HEK293T (cell line): ENCODE results near the gene SEPTIN11.

Source experiments
- CTCF ChIA-PET: fragments of 350-600 bp; formaldehyde crosslinking; extraction: SDS; loops from one replicate; lab custom pipeline; 2021; ENCODE audit warnings: antibody characterized with exemption, inconsistent platforms; lab: Yijun Ruan, JAX
- POLR2A ChIA-PET: fragments of 350-600 bp; formaldehyde crosslinking; extraction: SDS; loops from one replicate; lab custom pipeline; 2020; ENCODE audit warnings: antibody characterized with exemption, inconsistent platforms; lab: Yijun Ruan, JAX
- DNase-seq: peaks from one replicate; pipeline ENCODE4 v3.0.0; 2012; ENCODE audit warnings: mixed read lengths; ENCODE audit errors: extremely low spot score
- ARNT ChIP-seq: fragments of 450-650 bp; IDR thresholded peaks from 2 replicates; pipeline ENCODE4 v1.6.1; 2017; ENCODE audit warnings: mild to moderate bottlenecking
- BHLHE40 ChIP-seq: fragments of 450-650 bp; IDR thresholded peaks from 2 replicates; pipeline ENCODE4 v1.6.1; 2016; ENCODE audit warnings: mild to moderate bottlenecking, moderate library complexity, borderline replicate concordance
- CTBP1 ChIP-seq: fragments of 450-650 bp; IDR thresholded peaks from 2 replicates; pipeline ENCODE4 v1.6.1; 2016; ENCODE audit warnings: borderline replicate concordance
- ELF4 ChIP-seq: fragments of 450-650 bp; IDR thresholded peaks from 2 replicates; pipeline ENCODE4 v1.6.1; 2017; ENCODE audit warnings: antibody characterized with exemption
- FOXA1 ChIP-seq: fragments of 450-650 bp; IDR thresholded peaks from 2 replicates; pipeline ENCODE4 v1.6.1; 2016; ENCODE audit warnings: mild to moderate bottlenecking
- FOXK2 ChIP-seq: fragments of 450-650 bp; IDR thresholded peaks from 2 replicates; pipeline ENCODE4 v1.6.1; 2016; ENCODE audit warnings: mild to moderate bottlenecking
- FOXM1 ChIP-seq: fragments of 450-650 bp; IDR thresholded peaks from 2 replicates; pipeline ENCODE4 v1.6.1; 2017; ENCODE audit warnings: mild to moderate bottlenecking, borderline replicate concordance
- HDGF ChIP-seq: fragments of 450-650 bp; IDR thresholded peaks from 2 replicates; pipeline ENCODE4 v1.6.1; 2017; ENCODE audit warnings: antibody characterized with exemption, borderline replicate concordance
- L3MBTL2 ChIP-seq: fragments of 450-650 bp; conservative IDR thresholded peaks from 2 replicates; pipeline ENCODE4 v1.6.1; 2016; ENCODE audit warnings: mild to moderate bottlenecking
- LEF1 ChIP-seq: fragments of 450-650 bp; IDR thresholded peaks from 2 replicates; pipeline ENCODE4 v1.6.1; 2017; ENCODE audit warnings: mild to moderate bottlenecking, borderline replicate concordance
- NFRKB ChIP-seq: fragments of 450-650 bp; IDR thresholded peaks from 2 replicates; pipeline ENCODE4 v1.6.1; 2016; ENCODE audit warnings: mild to moderate bottlenecking, moderate library complexity
- SP1 ChIP-seq: fragments of 450-650 bp; IDR thresholded peaks from 2 replicates; pipeline ENCODE4 v1.6.1; 2017
- SUZ12 ChIP-seq: fragments of 450-650 bp; IDR thresholded peaks from 2 replicates; pipeline ENCODE4 v1.6.1; 2016; ENCODE audit warnings: mild to moderate bottlenecking
- TARDBP ChIP-seq: fragments of 450-650 bp; IDR thresholded peaks from 2 replicates; pipeline ENCODE4 v1.6.1; 2016
- ZNF384 ChIP-seq: fragments of 450-650 bp; IDR thresholded peaks from 2 replicates; pipeline ENCODE4 v1.6.1; 2016
- TF ChIP-seq, protein P1 (sequence below): fragments of 450-650 bp; IDR thresholded peaks from 2 replicates; pipeline ENCODE4 v1.6.1; 2016

Gene SEPTIN11

DNA sequence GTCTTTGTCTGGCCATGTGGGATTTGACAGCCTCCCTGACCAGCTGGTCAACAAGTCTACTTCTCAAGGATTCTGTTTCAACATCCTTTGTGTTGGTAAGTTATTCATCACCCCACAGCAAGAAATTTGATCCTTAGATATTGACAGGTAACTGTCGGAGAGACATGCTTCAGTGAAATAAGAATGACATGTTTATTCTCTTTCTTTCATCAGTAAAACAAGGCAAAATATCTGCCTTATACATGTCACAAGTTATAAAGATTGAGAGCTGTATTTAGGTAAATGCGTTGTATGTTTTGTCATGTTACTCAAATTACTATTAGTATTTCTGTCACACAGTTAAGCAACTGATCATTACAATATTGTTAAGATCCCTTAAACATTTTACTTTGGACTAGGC is 46.9 kb downstream of the SEPTIN11 start:
- TF ChIP-seq BHLHE40 (no peak), L3MBTL2 (no peak), FOXK2 (no peak), TARDBP (no peak), CTBP1 (no peak), ARNT (no peak), ELF4 (no peak), FOXA1 (no peak), ZNF384 (no peak), SUZ12 (no peak), LEF1 (no peak), FOXM1 (no peak)
- no peak for DNase-seq
- ChIA-PET POLR2A (no interaction called here), CTCF (interaction anchor here (0.6 to 0.9 kb wide), 2 partner anchors 10 to 142 kb away, joined by 3 read pairs; no protein-coding TSS in a partner anchor)

DNA sequence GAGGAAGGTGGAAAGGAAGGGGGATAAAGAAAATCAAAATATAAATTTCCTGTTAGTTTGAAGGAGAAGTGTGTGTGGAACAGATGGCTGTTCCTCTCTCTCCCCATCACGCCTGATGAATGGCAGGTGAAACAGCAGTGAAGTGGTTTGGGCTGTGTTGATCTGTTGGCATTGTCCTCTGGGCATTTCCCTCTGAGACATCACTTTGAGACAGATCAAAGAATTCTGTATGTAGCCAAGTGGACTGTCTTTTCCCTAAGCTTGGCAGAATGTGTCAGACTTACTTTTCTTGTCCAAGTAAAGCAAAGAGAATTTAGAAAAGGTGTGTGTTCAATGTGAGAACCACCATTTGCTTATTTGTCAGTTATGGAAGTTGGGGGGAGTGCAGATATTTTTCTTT is 47.5 kb downstream of the SEPTIN11 start:
- TF ChIP-seq FOXA1 (no peak), FOXM1 (no peak), SUZ12 (no peak), NFRKB (no peak), ZNF384 (no peak), HDGF (no peak)
- TF ChIP-seq, protein P1, sequence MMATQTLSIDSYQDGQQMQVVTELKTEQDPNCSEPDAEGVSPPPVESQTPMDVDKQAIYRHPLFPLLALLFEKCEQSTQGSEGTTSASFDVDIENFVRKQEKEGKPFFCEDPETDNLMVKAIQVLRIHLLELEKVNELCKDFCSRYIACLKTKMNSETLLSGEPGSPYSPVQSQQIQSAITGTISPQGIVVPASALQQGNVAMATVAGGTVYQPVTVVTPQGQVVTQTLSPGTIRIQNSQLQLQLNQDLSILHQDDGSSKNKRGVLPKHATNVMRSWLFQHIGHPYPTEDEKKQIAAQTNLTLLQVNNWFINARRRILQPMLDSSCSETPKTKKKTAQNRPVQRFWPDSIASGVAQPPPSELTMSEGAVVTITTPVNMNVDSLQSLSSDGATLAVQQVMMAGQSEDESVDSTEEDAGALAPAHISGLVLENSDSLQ: no peak
- ChIA-PET CTCF (no interaction called here), POLR2A (no interaction called here)
- no peak for DNase-seq

DNA sequence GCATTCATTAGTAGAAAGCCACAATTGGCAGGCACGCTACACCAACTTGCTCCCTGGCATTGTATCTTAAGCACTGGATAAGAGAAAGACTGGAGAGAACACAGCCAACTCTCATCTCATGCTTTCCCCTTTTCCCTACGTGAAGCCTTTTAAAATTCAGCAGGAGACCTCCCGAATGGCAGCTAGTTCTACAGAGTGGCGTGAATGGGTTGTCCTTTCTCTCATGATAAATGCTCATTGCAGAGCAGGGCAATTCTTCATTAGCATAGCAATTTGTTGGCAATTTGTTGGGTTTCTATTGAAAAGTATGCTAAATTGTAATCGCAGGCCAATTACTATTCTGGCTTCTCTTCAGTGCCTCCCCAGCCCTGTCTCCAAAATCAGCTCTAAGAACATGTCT is 48.0 kb downstream of the SEPTIN11 start:
- DNase-seq: no peak
- CTCF ChIA-PET: no interaction called here
- POLR2A ChIA-PET: no interaction called here
- TF ChIP-seq SUZ12: no peak
- no peak for TF ChIP-seq NFRKB
- TF ChIP-seq BHLHE40: no peak
- no peak for TF ChIP-seq FOXM1
- TF ChIP-seq LEF1: no peak

DNA sequence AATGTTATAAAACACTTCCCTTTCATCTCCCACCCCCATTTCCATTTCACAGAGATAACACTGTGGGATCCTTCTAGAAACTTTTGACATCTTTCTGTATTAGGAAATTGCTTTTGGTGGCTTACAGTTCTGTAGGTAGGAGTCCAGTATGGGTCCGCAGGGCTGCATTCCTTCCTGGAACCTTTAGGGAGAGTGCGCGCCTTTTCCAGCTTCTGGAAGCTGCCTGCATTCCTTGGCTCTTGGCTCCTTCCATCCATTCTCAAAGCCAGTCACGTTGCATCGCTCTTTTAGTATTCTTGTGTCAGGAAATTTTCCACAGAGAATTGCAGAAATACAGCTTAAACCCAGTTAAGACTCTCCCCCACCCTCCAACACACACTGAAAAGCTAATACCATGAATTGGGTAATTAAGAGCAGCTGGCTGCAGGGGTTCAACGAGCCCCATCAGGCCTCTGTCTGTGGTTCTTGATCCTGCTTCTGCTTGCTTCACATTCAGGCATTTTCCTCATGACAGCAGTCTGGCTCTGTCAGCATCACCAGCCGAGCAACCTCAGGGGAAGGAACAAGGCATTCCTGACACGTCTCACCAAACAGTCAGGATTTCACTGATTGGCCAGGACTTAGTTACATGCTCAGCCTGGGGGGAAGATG is 48.8 kb downstream of the SEPTIN11 start:
- no peak for DNase-seq
- POLR2A ChIA-PET: no interaction called here
- TF ChIP-seq ELF4 (no peak), CTBP1 (no peak), HDGF (no peak), SP1 (no peak), ZNF384 (no peak), SUZ12 (no peak), BHLHE40 (no peak), NFRKB (no peak), ARNT (no peak), FOXA1 (no peak), LEF1 (no peak), FOXK2 (no peak)
- TF ChIP-seq, protein P1: no peak
- CTCF ChIA-PET: interaction anchor here (0.6 kb wide), 1 partner anchor 15 kb away, joined by 4 read pairs; no protein-coding TSS in a partner anchor
